Effector CD8-positive, alpha-beta T cell (primary cell): ENCODE measurements around the gene SMARCD3.

Experiments used
- DNase-seq: peaks from one replicate; lab custom pipeline; 2025; lab: John Stamatoyannopoulos, UW

SMARCD3 gene

DNA sequence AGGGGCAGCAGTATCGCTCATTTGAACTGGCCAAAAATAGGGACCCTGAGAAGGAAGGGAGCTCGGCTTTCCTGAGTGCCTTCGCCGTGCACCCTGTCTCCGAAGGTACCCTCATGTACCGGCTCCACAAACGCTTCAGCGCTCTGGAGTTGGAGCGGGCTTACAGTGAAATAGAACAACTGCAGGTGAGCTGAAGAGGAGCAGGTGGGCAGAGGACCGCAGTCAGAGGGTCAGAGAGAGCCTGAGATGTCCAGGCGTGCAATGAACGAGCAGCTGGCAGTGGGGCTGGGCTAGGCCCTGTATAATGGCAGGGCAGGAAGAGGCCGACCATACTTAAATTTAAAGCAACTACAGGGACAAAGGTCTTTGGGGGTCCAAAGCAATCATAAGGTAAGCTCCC is 12.1 kb downstream of the SMARCD3 start:
- no peak for DNase-seq

DNA sequence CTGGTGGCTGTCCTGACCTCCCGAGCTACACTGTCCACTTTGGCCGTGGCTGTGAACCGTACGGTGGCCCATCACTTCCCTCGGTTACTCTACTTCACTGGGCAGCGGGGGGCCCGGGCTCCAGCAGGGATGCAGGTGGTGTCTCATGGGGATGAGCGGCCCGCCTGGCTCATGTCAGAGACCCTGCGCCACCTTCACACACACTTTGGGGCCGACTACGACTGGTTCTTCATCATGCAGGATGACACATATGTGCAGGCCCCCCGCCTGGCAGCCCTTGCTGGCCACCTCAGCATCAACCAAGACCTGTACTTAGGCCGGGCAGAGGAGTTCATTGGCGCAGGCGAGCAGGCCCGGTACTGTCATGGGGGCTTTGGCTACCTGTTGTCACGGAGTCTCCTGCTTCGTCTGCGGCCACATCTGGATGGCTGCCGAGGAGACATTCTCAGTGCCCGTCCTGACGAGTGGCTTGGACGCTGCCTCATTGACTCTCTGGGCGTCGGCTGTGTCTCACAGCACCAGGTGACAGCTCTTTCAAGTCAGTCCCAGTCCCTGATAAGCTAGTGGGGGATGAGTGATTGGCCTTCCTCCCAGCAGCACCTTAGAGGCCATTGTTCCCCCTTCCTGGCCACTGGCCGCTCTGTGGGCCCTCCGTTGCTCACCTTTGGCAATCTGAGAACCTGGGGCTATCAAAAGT is 13.3 kb downstream of the SMARCD3 start:
- DNase-seq, result no peak

- no peak for DNase-seq
These were observed 14.7 kb downstream of the SMARCD3 start for GRCh38 chr7:151233804-151234203.

- peak; percentile 25 for DNase-seq
These were observed 15.4 kb downstream of the SMARCD3 start for GRCh38 chr7:151232917-151233701.

- peak; percentile 73 for DNase-seq
These were observed 16.2 kb downstream of the SMARCD3 start, which contains the start of gene CHPF2 for GRCh38 chr7:151232091-151232916. CHPF2 (plus strand) TSS chr7:151232483; CDS start chr7:151234012, 1,529 bp downstream.

GRCh38 chr7:151231080-151231479 is 17.4 kb downstream of the SMARCD3 start:
- no peak for DNase-seq

DNA sequence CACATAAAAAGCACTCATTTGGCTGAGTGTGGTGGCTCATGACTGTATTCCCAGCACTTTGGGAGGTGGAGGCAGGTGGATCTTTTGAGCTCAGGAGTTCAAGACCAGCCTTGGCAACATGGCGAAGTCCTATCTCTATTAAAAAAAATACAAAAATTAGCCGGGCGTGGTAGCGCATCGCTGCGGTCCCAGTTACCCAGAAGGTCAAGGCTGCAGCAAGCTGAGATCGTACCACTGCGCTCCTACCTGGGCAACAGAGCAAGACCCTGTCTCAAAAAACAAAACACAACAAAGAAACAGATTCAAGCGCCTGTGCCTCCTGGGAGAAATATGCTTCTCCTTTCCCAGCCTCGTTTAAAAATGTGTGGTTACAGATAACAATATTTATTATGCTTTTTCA is 19.2 kb downstream of the SMARCD3 start:
- no peak for DNase-seq

GRCh38 chr7:151228024-151228866 is 20.2 kb downstream of the SMARCD3 start:
- DNase-seq, result no peak

- peak; percentile 98 for DNase-seq
These were observed 21.4 kb downstream of the SMARCD3 start, which contains the start of gene ABCF2 for GRCh38 chr7:151226875-151227782. ABCF2 (minus strand) TSS chr7:151227205; CDS start chr7:151226458, 747 bp downstream.

- DNase-seq, result no peak
These were observed 22.0 kb downstream of the SMARCD3 start for GRCh38 chr7:151226560-151226874.

GRCh38 chr7:151225948-151226510 is 22.5 kb downstream of the SMARCD3 start:
- no peak for DNase-seq

GRCh38 chr7:151223728-151224127 is 24.8 kb downstream of the SMARCD3 start:
- DNase-seq, result no peak

GRCh38 chr7:151218170-151218569 is 30.3 kb downstream of the SMARCD3 start:
- no peak for DNase-seq

DNA sequence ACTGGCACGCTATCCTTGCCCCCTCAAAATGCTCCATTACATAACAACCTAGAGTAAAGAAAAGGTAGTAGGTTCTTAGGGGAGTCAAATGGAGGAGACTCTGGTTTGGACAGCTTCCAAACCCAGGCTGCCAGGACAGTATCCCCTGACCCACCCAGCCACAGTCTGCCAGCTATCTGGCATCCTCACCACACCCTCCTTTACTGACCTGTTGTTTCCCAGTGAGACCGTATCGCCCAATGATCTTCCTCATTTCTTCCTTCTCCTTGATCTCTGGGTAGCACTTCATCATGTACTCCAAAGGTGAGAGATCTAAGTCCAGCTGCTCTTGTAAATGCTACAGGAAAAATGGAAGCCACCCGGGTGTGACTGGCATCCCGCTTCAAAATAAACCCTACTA is 33.1 kb downstream of the SMARCD3 start:
- no peak for DNase-seq

GRCh38 chr7:151213826-151214225 is 34.7 kb downstream of the SMARCD3 start:
- no peak for DNase-seq

DNA sequence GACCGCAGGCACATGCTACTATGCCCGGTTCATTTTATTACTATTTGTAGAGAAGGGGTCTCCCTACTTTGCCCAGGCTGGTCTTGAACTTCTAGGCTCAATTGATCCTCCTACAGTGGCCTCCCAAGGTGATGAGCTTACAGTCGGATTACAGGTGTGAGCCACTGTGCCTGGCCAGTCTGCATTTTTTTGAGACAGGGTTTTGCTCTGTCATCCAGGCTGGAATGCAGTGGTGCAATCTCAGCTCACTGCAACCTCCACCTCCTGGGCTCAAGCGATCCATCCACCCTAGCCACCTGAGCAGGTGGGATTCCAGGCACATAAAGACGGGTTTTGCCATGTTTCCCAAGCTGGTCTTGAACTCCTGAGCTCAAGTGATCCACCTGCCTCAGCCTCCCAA is 35.9 kb downstream of the SMARCD3 start:
- no peak for DNase-seq

DNA sequence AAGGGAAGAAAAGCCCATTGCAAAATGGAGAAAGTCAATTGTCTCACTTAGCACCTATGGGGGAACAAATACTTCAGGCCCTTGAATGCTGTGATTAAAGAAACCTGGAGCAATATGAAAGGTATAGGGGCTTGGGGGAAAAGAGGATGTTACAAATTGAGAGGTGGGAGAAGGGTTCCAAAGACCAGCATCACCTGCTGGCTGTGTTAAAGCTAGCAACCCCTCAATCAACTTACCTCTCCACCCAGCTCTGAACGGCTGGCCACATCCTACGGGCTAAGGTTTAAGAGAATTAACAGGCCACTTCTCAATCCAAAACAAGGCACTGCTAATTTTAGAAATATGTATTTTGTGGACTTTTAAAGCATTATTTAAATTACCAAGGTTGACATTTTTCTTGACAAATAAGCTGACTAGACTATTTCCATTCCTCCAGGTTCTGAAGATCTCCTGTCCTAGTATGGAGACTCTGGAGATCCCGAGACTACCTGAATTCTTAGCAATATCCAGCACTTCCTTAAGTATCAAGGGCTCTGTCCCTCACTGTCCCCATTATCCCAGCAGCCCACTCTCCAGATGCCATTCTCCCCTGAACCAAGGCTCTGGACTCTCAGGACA is 37.2 kb downstream of the SMARCD3 start:
- no peak for DNase-seq

DNA sequence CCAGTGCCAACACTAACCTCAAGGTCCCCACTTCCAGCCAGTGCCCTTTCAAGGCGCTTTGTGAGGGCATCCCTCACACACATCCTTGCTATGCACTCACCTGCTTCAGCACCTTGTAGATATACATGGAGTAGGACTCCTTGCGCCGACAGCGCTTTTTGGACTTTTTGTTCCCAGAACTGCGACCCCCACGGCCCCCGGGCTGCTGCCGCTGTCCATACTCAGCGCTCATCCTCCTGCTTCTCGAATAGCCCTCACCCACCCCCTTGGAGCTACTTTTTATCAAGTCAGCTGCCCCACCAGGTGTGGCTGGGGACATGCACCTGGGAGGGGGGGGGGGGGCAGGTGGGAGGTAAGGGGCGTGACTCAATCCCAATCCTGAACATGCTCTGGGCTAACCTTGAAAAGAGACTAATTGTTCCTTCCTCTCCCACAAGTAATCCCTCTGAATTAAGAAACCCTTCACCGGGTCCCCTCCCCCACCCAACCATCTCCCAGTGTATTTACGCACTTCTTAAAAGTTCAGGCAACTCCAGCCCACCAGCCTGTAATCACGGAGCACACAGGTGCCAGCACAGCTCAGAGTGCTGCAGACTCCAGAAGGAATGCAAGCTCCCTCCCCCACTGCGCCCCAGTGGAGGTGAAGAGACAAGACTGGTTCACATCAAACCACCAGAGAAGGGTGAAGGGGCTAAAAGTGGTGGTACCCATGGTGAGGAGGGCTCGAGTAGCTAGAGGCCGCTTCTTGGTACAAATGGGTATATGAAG is 38.2 kb downstream of the SMARCD3 start, which contains the start of gene H2BK1:
Gene H2BK1 (minus strand): TSS at position 402 of the 768 bp plus-strand sequence. CDS start 170 bp downstream, at position 232.
- no peak for DNase-seq

GRCh38 chr7:151209588-151209987 is 38.9 kb downstream of the SMARCD3 start:
- DNase-seq, result no peak
